NK-92 treated with Interleukin-12 subunit alpha and Interleukin-12 subunit beta, amount 100 ng/mL, for 24 hours (cell line): ENCODE results near the gene REN.

Experiments used
- DNase-seq: peaks from one replicate; lab custom pipeline; 2025; lab: John Stamatoyannopoulos, UW

Gene REN

DNA sequence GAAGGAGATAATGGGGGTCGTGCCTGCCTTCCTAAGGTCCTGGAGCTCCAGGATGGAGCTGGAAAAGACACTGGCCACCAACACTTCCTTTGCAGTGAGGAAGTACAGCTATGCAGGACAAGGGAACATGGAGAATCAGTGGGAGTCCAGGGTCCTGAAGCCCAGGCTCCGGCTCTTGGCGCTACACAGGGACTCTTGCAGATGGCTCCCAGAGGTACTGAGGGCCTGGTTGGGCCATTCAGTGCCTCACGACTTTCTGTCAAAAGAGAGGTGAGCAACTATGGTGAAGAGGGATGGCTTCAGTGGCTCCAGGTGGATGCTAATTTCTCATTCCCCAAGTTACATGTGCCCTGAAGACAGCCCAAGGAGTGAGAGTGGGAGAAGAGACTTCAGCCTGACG, 12.5 kb downstream of the REN start:
- no peak for DNase-seq

DNA sequence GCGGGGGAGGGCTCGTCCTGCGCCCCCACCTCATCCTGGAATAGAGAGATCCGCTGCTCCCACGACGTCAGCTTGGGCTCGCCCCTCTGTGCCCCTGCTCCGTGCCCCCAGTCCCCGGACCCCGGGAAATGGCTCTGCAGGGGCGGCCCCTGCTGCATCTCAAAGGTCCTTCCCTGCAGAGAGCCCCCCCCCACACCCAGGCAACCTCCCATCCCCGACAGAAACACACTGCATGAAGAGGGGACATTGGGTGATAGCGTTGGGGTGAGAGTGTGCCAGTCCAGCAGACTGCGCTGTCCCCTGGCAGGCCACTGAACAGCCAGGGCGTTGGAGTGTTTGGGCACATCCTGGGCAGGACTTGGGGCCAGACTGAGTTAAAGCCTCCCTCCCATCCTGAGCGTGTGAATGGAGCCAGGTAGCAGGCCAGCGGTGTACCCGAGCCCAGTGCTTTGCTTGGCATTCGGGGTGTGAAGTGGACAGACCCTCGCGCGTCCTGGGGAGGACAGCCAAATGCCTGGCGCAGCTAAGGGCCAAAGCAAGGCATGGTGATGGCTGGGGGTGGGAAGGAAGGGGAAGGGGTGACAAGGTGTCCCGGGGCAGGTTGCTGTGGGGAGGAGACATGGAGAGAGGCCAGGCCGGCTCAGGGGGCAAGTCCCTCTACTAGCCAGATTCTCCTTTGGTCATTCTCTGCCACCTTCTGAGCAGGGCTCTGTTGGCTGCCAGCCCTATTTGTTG, 13.7 kb downstream of the REN start:
- no peak for DNase-seq

DNA sequence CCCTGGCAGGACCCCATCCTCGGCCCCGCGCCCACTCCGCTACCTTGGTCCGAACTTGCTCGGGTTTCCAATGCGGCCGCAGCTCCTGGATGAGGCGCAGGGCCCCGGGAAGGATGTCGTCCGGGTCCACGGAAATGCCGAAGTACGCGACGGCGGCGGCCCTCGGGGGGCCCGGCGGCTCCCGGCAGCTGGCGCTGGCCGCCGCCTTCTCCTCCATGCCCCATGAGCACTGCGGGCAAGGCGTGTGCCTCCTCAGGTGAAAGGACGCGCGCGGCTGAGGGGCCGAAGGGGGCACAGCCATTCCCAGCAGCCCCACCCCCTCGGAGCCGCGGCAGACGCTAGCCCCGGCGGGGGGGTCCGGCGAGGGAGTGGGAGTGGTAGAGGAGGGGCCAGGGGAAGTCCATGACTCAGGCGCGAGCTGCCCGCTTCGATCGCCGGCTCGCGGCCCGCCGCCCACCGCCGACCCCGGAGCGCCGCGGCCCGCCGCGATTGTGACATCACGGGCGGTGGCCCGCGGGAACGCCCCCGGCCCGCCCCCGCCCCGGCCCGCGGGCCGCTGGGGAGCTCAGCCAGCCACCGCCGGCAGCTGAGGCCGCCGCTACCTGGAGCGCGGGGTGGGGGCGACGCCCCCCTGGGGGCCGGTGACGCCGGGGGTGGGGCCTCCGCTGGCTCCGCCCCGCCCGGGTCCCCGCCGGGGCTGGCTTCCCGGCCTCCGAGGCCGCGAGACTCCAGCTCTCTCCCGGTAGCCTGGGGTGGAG, 14.4 kb downstream of the REN start, which contains the start of gene ETNK2:
TSS of gene ETNK2 (minus strand) at position 493 of the 758 bp plus-strand sequence. CDS start at position 301, 192 bp downstream.
- DNase-seq: no peak

DNA sequence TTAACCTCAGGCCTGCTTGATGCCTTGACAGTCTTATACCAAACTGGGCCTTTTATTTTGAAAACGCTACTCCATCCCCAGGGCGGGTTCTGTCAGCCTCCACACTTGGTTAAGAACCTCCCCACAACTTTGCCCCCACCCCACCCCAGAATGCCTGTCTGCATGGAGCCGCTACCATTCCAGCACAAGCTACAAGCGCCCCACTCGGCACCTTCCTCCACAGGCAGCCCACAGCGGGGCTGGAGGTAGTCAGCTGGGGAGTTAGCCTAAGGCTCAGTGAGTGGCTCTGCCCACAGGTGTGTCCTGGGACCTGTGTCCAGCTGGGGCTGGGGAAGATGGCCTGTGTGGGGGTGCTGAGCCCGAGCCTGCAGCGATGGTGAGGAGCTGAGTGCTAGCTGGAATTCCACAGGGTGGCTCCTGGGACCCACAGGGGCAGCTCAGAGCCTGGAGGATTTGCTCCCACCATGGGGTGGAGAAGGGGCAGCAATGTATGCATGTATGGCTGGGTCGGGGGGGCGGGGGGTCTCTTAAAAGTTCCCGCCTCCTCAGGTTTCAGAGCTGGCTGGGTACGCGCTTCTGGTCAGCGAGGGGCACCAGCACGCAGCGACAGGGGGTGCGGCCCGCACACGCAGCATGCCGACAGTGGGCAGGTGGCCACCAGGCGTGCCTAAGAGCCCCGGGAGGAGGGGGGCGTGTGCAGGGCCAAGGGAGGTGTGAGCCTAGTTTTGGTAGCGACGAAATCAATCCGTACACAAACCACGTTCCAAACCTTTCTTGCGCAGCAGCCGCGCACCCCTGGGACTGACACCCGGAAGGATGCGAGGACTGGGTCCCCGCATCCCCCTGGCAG, 15.2 kb downstream of the REN start:
- DNase-seq: no peak

DNA sequence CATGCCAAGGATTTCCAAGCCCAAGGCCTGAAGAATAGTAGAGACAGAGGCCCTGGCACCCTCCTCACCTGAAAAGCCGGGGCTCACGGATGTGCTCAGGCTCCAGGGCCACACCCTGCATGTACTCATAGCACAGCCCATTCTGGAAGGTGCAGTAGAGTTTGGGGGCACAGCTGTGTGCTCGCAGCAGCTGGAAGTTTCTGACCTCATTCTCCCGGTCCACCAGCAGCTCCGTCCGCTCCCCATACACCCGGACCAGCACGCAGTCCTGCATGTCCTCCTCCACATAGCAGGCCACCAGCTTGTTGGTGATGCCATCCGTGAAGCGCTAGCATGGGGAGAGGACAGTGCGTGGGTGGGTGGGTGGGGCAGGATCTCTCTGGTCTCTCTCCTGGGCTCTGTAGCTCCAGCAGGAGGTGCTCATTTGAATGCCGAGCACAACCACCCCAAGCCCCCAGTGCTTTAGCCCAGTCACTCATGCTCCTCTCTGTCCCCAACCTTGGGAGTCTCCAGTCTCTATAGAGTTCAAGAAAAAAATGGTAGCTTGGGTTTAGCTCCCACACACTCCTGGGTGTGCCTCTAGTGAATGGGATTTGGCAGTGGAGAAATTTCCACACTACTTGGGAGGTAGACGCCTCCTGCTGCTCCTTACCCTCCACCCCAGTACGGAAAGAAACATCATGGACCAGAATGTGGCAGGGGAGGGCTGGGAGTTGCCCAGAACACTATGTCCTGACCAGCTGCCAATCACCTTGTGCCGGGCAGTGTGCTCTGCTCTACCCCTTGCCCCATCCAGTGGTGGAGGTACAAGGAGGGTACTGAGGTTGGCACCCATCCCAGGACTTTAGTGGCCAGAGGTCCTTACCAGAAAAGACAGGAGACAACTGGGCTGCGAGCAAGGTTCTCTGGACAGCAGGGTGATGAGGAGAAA, 16.2 kb downstream of the REN start:
- DNase-seq: no peak

DNA sequence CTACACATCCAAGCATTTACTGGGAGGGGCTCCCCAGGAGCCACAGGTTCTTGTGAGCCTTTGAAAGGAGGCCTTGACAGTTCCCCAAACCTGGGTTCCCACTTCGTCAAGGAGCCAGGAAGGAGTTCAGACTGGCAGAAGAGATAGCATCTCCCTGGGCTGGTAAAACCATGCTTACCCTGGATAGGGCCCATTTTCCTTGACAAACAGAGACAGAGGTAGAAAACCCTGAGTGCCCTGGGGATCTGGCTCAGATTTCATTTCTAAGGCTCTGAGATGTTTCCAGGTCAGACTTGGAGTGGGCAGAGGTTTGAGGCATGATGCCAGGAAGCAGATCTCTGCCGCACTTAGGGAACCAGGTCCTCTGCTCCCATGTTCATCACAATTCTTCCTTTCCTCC, 17.0 kb downstream of the REN start:
- DNase-seq: no peak

DNA sequence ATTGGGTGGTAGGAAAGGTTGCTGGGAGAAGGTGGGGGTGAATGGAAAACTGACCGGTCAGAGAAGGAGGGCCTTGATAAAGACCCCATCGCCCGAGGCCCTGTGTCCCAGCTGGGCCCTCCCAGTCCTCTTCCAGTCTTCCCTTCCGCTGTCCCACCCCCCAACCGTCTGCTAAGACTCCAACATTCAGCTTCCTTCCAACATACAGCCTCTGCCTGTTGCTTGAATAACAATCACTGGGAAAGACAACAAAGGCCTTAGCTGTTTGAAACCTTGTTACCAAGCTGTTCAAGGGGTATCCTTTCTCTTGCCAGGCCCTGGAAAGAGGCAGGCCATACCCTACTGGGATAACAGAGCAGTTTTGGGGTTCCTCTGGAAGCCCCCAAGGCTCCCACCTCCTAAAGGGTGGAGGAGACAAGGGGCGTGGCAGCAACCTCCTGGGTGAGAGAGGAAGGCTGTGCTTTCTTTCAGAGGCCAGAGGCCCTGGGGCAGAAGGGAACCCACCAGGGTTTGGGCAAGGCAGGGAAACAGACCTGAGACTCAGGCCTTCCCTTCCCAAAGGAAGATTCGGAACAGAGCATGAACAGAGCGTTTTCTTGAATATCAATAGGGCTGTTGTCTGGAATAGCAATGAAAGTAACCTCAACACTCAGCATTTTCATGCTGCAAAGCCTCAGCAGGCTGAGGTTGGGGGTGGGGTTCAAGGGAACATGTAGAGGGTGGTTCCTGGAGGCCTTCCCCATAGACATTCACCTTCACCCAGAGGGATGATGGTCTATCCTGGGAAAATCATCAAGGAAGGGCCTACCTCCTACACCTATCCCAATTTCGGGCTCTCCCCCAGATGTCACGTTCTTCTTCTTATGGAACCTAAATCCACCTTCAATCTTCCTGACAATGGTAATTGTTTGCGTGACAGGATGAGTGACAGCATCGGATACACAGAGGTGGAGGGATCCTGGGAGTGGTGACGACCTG, 18.4 kb downstream of the REN start:
- DNase-seq: no peak

DNA sequence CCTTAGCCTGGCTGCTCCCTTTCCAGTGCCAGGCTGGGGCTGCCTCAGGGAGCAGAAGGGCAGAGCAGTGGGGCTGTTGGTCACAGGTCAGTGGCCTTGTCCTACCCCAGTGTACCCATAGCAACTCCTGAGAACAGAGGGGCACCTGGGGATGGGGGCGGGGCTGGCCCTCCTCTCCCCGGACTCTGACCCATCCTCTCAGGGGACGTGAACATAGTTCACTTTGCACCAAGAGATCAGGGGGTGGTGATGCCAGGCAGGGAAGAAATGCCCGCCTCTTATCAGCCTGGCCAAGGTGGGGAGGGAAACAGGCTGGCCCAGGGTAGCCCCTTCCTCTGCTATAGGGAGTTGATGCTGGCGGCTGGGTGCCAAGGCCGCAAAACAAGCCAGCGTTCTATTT, 19.2 kb downstream of the REN start:
- DNase-seq: no peak

DNA sequence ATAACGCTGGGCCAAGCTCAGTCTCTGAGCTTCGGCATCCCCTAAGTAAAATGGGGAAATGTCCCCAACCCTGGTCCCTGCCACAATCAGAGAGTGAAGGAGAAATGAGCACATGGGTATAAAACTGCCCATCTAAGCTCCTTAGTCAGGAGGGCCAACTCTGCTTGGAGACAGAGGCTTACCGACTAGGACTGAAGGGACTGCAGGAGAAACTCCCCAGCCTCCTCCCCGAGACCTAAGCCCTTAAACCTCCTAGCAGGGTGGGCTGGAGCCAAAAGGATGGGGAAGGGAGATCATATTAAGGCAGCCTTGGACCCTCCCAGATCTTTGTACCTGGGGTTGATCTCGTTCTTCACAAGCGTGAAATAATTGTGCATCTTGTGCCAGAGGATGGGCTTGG, 19.8 kb downstream of the REN start:
- no peak for DNase-seq

DNA sequence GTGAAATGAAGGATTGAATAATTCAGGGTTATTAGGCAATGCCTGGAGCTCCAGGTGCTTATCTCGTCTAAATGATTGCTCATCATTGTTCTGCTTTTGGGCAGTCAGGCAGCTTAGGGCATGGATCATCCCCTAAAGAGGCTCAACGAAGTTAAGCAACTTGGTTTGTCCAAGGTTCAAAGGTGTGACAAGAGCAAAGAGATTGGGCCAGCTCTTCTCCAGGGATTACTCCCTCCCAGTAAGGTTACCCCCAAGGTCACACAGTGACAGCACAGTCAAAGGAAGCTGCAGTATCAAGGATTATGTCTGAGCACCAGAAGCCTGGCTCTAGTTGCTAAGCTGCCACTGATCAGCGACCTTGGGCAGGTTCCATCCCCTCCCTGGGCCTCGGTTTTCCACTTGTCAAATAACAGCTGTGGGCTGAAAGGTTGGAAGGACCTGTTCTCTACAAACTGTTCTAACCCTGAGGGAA, 21.1 kb downstream of the REN start:
- DNase-seq: no peak

DNA sequence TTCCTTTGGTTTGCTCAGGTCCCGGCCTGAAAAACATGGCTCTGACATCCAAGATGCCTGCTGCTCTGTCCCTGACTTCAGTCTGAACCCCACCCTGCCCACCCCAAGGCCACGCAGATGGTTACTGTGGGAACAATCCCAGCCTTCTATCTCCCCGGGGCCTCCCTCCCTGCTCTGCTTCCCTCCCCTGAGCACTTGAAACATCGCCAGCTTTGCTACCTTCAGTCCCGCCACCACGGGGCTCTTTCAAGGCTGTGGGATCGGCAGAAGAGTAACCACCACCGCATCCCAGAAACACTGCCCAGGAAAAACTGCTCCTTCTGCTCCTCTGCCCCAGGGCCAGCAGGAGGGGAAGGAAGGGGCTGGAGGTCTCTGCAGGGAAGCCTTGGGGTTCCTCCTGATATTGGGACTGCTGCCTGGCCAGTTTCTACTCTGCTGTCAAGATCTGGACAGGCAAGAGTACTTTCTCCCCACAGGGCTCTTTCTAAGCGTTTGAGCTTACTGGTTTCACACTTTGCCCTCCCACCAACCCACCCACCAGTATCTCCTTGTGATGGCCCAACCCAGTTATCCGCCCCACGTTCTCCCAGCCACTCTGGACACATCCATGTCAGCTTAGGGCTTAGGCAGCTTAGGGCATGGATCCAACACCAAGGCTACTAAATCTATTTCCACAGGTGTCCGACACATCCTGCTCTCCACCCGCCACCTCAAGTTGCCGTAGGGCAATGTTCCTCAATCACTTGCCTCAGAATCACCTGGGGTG, 22.7 kb downstream of the REN start:
- DNase-seq: no peak

DNA sequence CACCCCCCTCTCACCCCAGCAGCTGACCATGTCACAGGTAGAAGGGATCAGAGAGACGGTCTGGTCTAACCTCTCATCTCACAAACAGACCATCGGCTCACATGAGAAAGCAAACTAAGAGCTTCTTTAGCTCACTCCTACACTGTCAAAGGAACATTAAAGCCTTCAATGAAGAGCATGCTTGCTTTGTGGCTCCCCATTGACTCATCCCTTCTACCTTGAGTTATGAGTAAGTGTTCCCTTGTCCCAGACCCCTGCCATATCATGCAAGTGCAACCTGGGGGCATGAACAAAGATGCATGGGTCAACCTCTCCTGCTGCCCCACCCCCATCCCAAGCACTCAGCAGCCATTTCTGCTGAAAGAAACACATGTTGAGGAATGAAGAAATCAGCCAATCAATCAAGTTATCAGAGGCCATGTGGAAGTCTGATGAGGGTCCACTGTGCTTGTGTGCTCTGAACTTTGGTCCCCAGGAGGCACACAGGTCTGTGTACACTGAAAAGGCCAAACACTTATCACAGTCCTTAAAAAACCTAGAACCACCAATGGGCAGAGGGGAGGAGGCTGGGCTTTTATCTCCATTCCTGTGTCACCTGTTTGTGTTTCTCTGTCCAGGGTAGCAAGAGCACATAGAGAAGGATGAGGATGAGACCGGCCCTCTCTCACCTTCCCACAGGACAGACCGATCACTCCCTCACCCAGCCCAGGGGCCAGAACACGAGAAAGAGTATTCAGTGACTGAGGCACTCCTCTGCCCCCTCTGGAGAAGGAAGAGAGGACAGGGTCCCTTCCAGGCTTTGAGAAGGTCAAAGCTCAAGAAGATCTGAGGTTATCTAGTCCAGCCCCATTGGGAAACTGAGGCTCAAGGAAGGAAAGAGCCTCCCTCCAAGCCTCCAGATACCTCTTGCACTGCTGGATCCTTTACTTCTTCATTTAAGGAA, 23.8 kb downstream of the REN start:
- no peak for DNase-seq

DNA sequence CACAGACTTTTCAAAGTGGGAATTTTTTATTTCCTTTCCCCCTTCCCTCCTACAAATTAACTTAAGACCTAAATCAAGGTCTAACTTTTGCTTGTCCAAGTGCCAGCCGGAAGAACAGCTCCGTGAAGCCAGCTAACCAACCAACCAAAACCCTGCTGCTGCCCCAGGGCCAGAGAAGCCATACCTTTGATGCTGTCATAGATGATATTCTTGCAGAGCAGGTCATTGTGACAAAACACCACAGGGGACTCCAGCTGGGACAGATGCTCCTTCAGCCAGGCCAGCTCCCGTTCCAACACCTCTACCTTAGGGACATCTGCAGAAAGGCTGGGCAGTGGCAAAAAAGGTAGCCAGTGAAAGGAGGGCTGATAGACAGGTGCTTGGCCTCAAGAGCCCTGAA, 25.0 kb downstream of the REN start:
- DNase-seq: no peak

DNA sequence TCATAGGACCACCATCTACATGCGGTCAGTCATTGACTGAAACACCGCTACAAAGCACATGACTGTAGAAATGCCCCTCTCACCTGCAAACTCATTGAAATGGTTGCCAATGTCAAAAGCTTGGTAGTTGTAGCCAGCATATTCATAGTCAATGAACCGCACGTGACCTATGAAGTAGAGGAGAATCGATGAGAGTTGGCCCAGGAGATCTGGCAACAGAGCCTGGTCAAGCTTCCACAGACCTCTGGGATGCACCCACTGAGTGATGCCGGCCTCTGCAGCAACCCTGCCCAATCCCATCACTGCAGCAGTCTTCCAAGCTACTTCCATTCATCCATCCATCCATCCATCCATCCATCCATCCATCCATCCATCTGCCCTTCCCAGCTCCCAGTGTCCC, 26.2 kb downstream of the REN start:
- no peak for DNase-seq

DNA sequence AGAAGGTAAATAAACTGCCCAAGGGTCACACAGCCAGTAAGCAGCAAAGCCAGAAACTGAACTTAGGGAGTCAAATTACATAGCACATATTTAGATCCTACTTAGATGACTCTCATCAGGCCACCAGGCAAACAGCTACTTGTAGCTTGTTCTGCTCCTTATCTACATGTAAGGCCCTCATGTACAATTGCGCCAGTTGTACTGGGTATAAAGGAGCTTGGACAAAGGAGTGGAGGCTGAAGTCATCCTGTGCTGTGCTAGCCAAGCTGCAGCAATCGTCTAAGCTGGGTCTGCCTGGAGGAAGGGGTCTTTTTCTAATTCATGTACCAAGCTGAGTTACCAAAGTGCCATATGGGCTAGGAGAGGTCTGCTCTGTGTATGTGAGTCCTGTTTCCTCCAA, 27.0 kb downstream of the REN start:
- no peak for DNase-seq

DNA sequence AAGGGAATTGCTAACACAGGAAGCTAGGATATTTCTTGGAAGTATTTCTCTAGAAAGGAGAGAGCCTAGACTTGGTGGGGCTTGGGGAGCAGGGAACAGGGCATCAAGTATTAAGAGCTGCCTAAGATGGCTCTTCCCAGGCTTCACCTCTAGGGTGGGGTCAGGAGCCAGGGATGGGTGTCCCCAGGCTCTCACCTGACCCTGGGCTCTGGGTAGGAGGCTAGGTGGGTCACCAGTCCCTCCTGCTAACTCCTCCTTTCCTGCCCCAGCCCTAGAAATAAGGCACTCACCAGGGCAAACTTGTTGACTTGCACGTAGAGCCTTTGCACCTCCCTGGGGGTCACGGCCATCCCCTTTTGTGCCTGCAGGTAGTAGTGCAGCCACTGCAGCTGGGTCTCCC, 29.3 kb downstream of the REN start:
- no peak for DNase-seq

DNA sequence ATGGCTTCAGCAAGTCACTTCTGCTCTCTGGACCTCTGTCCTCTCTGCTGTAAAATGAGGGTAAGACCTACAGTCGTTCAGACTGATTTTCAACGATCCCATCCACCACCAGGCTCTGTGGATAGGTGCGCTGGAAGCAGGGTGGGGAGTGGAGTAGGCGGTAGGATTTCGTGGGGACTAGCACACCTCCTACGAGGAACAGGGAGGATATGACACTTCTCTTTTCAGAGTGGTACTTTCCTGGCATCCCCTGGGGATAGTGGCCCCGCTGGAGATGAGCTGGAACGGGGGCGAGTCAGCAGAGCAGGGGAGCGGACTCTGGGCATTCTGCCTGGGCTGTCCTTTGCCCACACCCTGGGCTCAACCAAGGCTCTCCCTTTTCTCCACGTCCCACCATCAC, 32.0 kb downstream of the REN start:
- DNase-seq: no peak

DNA sequence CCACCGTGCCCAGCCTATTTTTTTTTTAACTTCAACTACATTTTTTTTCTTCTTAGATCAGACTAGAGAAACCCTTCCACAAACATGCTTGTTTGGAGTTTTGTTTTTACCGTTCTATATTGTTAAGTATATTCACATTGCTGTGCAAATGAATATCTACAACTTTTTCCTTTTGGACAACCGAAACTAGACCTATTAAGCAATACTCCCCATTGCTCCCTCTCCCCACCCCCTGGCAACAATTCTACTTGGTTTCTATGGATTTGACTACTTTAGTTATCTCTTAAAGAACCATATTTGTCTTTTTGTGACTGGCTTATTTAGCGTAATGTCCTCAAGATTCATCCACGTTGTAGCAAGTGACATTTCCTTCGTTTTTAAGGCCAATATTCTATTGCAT, 33.4 kb downstream of the REN start:
- DNase-seq: no peak
